SHP77 treated with DMSO at 0.1 percent for 48 hours (cell line): ENCODE data around the gene PARP2.
"Not testable (repeated sequence)": the region's sequence is repeated elsewhere in the genome, so short reads cannot be mapped to it uniquely, and the experiment has no call there.

ENCODE experiments used
- DNase-seq: peaks from one replicate; lab custom pipeline; 2025; lab: John Stamatoyannopoulos, UW

PARP2 gene

GRCh38 chr14:20346713-20347112, 3.3 kb downstream of the PARP2 start:
- DNase-seq, result no peak

GRCh38 chr14:20347747-20348146, 4.3 kb downstream of the PARP2 start:
- no peak for DNase-seq

GRCh38 chr14:20350282-20350681, 6.8 kb downstream of the PARP2 start:
- DNase-seq, result no peak

GRCh38 chr14:20350860-20351259, 7.4 kb downstream of the PARP2 start:
- no peak for DNase-seq

- no peak for DNase-seq
Measured at GRCh38 chr14:20356422-20356821, 13.0 kb downstream of the PARP2 start.

GRCh38 chr14:20358474-20358873, 15.0 kb downstream of the PARP2 start:
- DNase-seq, result not testable (repeated sequence)

- DNase-seq, result no peak
Measured at GRCh38 chr14:20365928-20366327, 22.5 kb downstream of the PARP2 start.

GRCh38 chr14:20372796-20373195, 29.4 kb downstream of the PARP2 start:
- DNase-seq, result no peak

- DNase-seq, result no peak
Measured at GRCh38 chr14:20375471-20375870, 32.0 kb downstream of the PARP2 start.

GRCh38 chr14:20376071-20376588, 32.7 kb downstream of the PARP2 start:
- DNase-seq, result no peak

GRCh38 chr14:20377171-20377570, 33.7 kb downstream of the PARP2 start:
- no peak for DNase-seq

- DNase-seq, result no peak
Measured at GRCh38 chr14:20379743-20380142, 36.3 kb downstream of the PARP2 start.

GRCh38 chr14:20380681-20381080, 37.2 kb downstream of the PARP2 start:
- no peak for DNase-seq

- DNase-seq, result no peak
Measured at GRCh38 chr14:20381341-20381740, 37.9 kb downstream of the PARP2 start.

GRCh38 chr14:20382526-20382925, 39.1 kb downstream of the PARP2 start:
- DNase-seq, result no peak

- DNase-seq, result no peak
Measured at GRCh38 chr14:20383032-20383431, 39.6 kb downstream of the PARP2 start.

- DNase-seq, result no peak
Measured at GRCh38 chr14:20383636-20384035, 40.2 kb downstream of the PARP2 start.

GRCh38 chr14:20384321-20384720, 40.9 kb downstream of the PARP2 start:
- DNase-seq, result no peak

- DNase-seq, result no peak
Measured at GRCh38 chr14:20384886-20385285, 41.5 kb downstream of the PARP2 start.

GRCh38 chr14:20386276-20386855, 42.9 kb downstream of the PARP2 start:
- DNase-seq, result no peak

- DNase-seq, result no peak
Measured at GRCh38 chr14:20387576-20387975, 44.1 kb downstream of the PARP2 start.

GRCh38 chr14:20388159-20388558, 44.7 kb downstream of the PARP2 start:
- no peak for DNase-seq

- DNase-seq, result no peak
Measured at GRCh38 chr14:20391505-20391904, 48.1 kb downstream of the PARP2 start.

- DNase-seq, result no peak
Measured at GRCh38 chr14:20397511-20397910, 54.1 kb downstream of the PARP2 start.
